ENCODE data around the gene TNK2.
"Not testable (repeated sequence)": the region's sequence is repeated elsewhere in the genome, so short reads cannot be mapped to it uniquely, and the experiment has no call there.

Gene TNK2

DNA sequence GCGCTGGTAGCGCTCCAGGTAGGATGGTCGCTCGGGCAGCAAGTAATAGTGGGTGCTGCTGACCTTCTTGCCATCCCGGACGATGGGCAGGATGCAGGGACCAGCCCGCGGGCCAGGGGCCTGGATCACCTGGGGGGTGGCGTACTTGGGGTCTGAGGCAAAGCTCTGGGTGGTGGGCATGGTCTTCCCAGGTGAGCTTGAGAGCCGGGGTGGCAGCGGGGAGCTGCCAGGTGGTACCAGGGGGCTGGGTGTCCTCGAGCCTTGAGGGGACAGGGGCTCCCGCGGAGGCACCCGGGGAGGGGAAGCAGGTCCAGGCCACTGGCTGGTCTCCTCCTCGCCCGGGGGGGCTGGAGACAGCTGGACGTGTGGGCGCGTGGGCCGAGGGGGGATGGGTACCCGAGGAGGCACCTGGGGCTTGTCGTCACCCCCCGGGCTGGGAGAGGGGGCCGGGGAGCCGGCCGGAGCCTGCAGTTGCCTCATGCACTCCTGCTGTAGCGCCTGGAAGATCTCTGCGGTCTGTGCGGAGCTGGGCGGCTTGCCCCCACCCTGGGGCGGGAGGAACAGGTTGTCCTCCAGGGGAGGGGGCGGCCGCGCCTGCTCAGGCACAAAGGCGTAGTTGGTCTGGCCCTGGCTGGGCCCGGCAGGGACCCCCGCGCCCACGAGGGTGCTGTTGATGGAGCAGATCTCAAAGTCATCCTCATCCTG is 40.6 kb downstream of the TNK2 start:
- no peak for DNase-seq

DNA sequence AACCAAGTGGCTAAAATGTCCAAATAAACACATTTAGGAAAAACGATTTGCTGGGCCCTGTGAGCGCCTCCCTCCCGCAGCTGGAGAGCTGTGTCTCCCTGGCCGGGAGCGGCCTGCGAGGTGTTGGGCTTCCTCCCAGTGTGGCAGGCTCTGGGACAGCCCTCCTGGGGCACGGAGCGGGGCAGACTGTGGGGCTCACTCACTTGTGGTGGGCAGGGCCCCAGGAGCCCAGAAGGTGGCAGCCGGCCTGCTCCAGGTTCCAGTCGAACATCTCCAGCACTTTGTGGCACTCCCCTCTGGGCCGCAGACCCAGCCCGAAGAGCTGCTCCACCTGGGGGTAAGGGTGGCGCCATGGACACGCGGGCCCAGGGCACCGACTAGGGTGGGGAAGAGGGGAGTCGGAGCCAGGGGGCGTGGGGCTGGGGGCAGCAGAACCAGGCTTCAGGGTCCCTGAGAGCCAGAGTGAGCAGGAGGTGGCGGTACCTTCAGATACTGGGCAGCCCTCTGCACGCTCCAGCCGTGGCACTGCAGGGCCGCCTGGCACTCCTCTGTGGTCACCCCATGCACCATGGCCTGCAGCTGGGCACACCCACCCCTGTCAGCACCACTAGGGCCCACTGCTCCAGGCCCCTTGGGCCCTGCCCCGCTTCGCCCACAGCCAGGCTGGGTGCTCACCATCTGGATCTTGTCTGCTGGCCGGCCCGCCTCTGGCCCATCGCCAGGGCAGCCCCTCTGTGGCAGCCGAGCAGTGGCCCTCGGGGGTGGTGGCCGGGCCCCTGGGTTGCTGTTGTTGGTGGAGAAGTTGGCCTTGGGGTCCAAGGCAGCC is 41.5 kb downstream of the TNK2 start:
- no peak for DNase-seq

- DNase-seq, result no peak
Measured at GRCh38 chr3:195865752-195866151, 42.6 kb downstream of the TNK2 start.

- peak in 1 of 2 experiments; percentile 82 for DNase-seq
Measured at GRCh38 chr3:195863121-195864061, 45.0 kb downstream of the TNK2 start.

- DNase-seq, result not testable (repeated sequence)
Measured at GRCh38 chr3:195862318-195862717, 46.0 kb downstream of the TNK2 start.

DNA sequence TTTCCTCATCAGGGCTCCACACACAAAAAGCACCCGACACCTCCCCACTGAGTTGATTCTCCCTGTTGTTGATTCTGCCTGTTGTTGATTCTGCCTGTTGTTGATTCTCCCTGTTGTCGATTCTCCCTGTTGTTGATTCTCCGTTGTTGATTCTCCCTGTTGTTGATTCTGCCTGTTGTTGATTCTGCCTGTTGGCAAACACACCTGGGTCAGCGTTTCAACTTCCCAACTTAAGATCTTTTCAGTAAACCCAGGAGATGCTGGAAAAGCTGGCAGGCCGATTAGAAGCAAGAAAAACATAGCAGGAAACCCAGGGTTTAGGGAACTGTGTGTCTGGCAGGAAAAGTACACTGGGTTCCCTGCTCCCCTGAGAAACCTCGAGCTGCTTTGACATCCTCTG is 47.9 kb downstream of the TNK2 start:
- no peak for DNase-seq

DNA sequence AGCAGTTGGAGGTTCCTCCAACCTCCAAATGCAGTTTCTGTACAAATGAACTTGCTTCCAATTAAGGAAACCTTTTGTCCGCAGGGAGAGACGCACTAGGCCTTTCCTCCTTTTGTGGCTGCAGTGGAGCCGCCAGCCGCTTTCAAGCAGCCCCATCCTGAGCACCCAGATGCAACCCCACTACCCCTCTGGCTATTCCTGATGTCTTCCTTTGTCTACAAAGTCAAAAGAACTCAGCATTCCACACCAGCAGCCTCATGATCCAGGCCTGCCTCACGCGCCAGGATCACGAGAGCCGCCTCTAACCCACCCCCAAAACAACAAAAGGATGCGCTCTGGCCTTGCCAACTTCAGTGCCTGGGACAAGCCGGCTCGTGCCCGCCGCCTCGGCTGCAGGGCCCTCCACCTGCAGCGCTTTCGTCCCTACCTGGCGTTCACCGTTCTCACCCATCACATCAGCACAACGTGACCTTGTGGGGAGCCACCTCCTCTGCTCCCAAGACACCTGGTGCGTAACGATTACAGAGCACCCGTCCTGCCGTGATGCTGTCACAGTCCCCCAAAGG is 48.4 kb downstream of the TNK2 start:
- no peak for DNase-seq

GRCh38 chr3:195859061-195859845 is 49.1 kb downstream of the TNK2 start:
- DNase-seq, result peak in 1 of 2 experiments; percentile 39

DNA sequence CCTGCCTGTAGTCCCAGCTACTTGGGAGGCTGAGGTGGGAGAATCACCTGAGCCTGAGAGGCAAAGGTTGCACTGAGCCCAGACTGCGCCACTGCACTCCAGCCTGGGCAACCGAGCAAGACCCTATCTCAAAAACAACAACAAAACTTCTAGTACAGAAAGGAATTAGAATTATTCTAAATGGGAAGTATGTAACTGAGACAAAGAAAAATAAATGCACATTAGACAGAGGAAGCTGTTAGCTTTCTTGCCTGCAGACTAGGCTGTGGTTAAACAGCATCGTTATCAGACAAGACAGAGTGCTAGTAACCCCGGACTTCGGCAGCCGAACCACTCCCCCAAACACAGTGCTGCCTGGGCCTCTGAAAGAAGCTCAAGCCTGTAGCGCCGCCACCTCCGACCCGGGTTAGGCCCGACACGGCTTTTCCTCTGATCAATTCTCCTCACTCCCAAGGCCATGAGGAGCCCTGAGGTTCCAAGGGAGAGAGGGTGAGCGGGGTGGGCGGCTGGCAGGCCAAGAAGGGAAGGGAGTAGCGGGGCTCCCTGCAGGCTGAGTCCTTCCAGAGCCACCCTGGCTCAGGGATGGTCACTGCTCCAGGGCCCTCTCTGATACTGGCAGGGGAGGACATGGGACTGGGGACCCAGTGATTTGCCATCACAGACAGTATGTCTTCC is 51.8 kb downstream of the TNK2 start:
- DNase-seq, result no peak

DNA sequence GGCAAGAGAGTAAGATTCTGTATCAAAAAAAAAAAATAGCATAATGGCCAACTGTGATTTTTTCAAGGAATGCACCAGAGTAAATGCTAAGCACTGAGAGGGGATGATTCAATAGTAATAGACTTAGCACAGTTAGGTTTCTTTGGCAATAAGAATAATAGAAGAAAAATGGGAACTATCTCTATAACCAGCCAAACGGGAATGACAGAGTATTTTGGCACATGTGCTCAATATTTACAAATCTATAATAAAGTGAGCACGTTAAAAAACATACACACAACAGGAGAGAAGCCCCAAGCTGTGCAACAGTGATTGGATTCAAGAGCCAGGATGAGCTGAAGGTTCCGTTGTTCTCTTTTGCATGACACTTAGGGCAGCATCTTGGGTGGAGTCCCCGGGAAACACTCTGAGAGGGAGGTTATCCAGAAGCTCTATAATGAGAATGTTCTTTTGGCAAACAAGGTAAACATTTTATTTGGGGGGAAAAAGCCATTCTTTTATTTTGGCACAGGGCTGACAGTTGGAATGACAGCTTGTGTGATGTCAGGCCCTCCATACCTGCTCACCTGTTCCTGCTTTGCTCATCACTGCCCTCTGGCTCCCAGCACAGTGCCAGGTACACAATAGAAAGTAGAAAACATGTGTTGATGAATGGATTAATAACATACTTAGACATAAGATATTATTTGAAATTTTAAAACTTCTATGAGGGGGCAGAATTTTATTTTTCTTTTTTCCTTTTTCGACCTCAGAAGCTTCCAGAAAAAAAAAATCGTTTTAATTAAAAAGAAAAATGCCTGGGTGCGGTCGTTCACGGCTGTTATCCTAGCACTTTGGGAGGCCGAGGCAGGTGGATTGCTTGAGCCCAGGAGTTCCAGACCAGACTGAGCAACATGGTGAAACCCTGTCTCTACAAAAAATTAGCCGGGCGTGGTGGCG is 52.6 kb downstream of the TNK2 start:
- no peak for DNase-seq

GRCh38 chr3:195854628-195855294 is 53.6 kb downstream of the TNK2 start:
- no peak for DNase-seq

DNA sequence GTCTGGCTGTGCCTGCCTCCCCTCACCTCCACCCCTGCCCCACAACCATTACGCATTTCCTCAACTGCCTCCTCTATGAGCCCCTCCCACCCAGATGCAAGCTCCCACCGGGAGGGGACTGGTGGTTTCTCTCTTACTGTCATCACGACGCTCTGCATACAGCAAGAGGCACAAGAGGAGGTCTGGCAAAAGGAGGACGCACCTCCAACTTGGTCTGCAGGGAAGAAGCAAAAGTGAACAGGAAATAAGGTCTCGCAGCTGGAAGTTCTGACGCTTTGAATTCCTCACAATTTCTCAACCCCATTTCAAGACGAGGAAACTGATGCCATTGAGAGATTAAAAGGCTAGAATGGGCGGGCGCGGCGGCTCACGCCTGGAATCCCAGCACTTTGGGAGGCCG is 54.4 kb downstream of the TNK2 start:
- DNase-seq, result no peak

DNA sequence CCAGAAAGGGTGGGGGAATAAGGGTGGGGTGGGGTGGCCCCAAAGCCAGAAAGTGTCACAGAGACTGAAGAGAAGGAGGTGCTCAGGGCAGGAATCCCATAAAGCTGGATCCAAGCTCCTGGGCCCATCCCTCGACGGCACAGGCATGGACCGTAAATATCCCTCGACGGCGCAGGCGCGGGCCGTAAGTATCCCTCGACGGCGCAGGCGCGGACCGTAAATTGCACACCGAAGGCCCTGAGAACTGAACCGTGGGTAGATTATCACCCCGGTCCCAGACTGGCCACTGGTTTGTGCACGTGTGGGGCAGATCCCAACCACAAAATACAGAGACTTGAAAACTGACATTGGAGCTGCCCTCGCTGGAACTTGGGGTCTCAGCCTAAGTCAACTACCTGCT is 55.3 kb downstream of the TNK2 start:
- no peak for DNase-seq

- DNase-seq, result peak in 1 of 2 experiments; percentile 51
Measured at GRCh38 chr3:195850857-195851543, 57.4 kb downstream of the TNK2 start.

DNA sequence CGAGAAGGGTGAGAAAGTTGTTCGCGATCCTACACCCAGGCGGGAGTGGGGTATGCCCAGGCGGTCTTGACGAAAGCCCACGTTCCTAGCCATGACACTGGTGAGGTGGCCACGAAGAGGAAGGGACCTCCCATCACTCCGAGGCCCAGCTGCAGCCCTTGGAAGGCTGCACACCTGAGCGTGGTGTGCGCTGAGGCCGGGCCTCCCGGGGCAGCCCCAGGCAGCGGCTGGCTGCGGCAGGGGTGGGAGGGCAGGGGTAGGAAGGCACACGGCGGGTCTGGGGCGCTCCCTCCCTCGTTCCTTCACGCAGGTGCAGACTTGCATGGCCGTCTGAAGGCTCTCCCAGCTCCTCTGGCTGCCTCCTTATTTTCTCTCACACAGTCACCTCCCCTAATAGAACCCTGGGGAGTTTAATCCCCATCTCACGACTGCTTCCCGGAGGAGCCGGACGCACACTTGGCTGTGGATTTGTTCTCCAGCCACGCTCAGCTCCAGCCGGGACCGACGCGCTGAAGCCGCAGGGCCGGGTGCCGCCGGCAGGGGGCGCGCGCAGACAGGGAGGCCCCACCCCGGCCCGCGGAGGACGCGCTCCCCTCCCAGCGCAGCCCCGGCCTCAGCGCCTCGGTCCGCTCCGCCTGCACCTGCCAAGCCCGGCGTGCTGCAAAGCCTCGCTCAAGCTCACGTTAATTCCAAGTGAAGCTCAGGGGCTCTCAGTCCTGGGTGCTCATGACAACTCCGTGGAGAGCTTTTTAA is 58.9 kb downstream of the TNK2 start:
- DNase-seq, result no peak

DNA sequence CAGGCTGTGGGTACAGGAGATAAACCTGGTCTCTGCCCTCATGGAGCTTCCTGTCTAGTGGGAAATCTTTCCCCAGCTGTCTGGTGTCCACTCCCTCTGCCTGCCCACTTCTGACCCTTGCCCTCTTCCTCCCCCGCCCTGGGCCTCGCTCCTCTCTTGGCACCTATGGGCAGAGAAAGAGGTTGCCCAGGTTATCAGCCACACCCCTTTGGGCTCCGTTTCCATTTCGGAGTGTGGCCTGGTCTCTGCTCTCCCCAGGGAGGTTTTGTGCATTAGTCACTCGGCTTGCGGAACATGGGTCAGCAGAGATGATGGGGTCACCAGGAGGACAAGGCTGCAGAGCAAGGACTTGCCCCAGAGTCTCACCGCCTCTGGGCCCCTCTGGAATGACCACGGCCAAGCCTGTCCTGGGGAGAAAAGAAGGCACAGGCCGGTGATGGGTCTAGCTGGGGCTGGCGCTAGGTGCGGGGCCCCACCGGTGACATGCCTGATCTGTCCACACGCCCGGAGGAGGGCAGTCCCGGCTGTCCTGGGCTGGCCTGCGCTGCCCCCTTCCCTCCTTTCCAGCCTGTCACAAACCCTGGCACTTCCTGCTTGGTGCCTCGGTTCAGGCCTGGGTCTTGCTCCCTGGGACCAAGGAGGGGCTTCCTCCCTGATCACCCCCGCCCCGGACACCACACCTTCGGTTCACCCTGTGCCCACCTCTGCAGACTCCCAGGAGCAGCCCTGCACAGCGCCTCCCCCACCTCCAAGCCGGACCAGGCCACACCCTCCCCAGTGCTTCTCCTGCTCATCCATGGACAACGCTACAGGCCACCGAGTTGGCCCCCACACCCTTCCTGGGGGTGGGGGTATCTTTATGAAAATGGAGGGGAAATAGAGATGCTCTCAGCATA is 61.0 kb downstream of the TNK2 start:
- DNase-seq, result no peak

DNA sequence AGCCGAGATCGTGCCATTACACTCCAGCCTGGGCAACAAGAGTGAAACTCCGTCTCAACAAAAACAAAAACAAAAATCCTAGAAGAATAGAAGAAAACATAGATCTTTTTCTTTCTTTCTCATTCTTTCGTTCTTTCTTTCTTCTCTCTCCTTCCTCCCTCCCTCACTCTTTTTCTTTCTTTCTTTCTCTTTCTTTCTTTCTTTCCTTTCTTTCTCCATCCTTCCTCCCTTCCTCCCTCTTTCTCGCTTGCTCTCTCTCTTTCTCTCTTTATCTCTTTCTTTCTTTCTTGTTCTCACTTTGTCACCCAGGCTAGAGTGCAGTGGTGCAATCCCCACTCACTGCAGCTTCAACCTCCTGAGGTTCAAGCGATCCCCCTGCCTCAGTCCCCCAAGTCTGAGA is 62.9 kb downstream of the TNK2 start:
- no peak for DNase-seq
